ENCODE results near the gene NT5E.

- TF ChIP-seq EZH2 (IDR thresholded peaks at IDR 0.05; ENCODE audit: low read depth, unreplicated experiment) (no peak), CREB1 (CRISPR knock-in tag; IDR thresholded peaks at IDR 0.05; ENCODE audit: low read depth) (no peak), CTCF (conservative IDR thresholded peaks at IDR 0.05; ENCODE audit: low read depth in 2 of 2) (peak in 1 of 2 experiments; percentile 36; a peak in 2 of 4 replicates), EZH2phosphoT487 (IDR thresholded peaks at IDR 0.05; ENCODE audit: unreplicated experiment) (no peak)
Observed at GRCh38 chr6:85476532-85476931, 26.6 kb downstream of the NT5E start.
